AML-193 (cell line): ENCODE measurements around the gene SNX1.
"Not testable (repeated sequence)": the region's sequence is repeated elsewhere in the genome, so short reads cannot be mapped to it uniquely, and the experiment has no call there.

ENCODE experiments used
- DNase-seq, 2 experiments: peaks; one replicate each; lab custom pipeline; 2025; lab: John Stamatoyannopoulos, UW

The SNX1 gene, protein sequence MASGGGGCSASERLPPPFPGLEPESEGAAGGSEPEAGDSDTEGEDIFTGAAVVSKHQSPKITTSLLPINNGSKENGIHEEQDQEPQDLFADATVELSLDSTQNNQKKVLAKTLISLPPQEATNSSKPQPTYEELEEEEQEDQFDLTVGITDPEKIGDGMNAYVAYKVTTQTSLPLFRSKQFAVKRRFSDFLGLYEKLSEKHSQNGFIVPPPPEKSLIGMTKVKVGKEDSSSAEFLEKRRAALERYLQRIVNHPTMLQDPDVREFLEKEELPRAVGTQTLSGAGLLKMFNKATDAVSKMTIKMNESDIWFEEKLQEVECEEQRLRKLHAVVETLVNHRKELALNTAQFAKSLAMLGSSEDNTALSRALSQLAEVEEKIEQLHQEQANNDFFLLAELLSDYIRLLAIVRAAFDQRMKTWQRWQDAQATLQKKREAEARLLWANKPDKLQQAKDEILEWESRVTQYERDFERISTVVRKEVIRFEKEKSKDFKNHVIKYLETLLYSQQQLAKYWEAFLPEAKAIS

GRCh38 chr15:64095795-64096667, at the start of gene SNX1:
TSS of gene SNX1 (plus strand) at chr15:64095982. CDS start at chr15:64096014, 32 bp downstream.
- DNase-seq, result peak; percentile 84 to 86

- peak; percentile 37 to 54 for DNase-seq
Measured at GRCh38 chr15:64046421-64047153, 49.2 kb upstream of the SNX1 start, which contains the start of gene DAPK2. TSS of gene DAPK2 (minus strand) at chr15:64046485. CDS start at chr15:64040261, 6,224 bp downstream.

- peak; percentile 83 to 90 for DNase-seq
Measured at GRCh38 chr15:64048781-64049460, 46.9 kb upstream of the SNX1 start.

DNA sequence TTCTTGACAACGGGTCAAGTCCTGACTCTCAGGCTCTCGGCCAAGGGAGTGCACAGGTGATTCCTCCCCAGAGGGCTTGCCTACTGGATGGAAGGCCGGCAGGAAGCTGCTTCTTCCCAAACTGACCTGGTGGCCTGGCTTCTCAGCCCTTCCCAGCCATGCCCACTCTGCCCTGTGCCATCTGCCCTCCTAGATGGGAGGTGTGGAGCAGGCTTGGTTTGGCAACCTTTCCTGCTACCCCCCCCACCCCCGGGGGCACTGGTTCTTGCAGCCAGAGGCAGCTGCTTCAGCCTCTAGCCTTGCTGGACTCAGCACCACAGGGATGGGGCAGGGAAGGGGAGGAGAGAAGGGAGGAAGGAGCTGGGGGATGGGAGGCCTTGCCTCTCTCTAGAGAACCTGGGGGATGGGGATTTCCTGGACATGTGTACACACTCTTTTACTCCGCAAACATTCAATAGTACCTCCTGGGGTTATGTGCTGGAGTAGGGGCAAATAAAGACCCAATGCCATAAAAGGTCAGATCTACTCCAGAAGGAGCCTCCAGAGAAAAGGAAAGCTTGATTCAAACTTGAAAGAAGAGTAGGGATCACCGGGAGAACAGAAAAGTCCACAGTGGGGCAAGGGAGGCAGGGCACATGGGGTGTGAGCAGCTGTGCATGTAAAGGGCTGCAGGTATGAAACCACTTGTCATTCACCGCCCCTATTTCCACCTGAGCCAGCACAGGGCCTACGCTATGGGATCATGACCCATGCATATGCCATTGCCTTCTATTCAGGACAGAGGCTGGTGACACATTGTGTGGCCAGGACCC, 45.3 kb upstream of the SNX1 start:
- no peak for DNase-seq

GRCh38 chr15:64051093-64051402, 44.7 kb upstream of the SNX1 start:
- no peak for DNase-seq

DNA sequence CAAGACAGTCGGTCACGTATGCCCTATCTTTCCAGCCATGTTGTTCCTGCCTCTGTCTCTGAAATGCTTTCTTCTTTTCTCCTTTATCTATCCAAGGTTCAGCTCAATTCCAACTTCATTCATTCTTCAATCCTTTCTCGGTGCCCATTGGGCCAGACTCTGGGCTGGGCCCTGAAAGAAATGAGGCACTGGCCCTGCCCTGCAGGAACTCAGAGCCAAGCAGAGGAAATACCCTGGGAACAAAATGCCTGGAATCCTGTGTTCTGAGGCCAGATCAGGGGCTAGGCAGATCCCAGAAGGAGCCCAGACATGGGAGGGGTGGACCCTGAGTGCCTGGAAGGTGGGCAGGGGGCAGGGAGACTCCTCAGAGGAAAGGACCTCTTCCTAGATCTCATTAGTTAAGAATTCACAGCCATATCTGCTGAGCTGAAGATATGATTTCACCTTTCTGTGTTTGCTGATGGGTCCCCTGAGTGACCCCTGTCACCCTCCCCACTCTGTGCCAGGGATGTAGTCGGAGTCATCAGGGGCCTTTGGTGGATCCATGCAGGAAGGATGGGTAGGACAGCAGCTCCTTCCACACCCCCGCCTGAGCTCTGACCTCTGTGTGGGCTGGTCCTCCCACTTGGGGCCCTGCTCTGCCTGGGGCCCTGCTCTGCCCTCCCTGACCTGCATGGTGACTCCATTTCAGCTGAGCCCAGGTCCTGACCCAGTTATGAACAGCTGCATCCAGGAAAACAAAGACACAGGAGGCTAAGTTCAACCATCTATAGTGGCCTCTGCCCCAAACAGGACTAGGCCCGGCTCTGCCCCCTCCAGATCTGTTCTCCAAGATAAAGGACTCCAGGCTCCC, 44.1 kb upstream of the SNX1 start:
- no peak for DNase-seq

GRCh38 chr15:64052925-64053491, 42.8 kb upstream of the SNX1 start:
- no peak for DNase-seq

GRCh38 chr15:64053674-64054073, 42.1 kb upstream of the SNX1 start:
- not testable (repeated sequence) for DNase-seq

GRCh38 chr15:64058279-64058678, 37.5 kb upstream of the SNX1 start:
- DNase-seq, result no peak

DNA sequence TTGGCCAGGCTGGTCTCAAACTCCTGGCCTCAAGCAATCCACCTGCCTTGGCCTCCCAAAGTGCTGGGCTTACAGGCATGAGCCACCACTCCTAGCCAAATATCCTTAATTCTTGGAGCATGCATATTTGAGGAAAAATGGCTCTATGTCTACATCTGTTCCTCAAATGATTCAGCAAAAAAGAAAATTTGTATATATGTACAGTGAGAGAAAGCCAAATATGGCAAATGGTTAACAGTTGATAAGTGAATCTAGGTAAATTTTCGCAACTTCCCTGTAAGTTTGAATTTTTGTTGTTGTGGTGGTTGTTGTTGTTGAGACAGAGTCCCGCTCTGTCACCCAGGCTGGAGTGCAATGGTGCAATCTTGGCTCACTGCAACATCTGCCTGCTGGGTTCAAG, 36.7 kb upstream of the SNX1 start:
- peak; percentile 34 to 54 for DNase-seq

GRCh38 chr15:64060716-64061115, 35.1 kb upstream of the SNX1 start:
- DNase-seq, result no peak

- DNase-seq, result no peak
Measured at GRCh38 chr15:64066451-64066850, 29.3 kb upstream of the SNX1 start.

- peak; percentile 57 to 60 for DNase-seq
Measured at GRCh38 chr15:64067564-64068030, 28.2 kb upstream of the SNX1 start.

- DNase-seq, result no peak
Measured at GRCh38 chr15:64068133-64068532, 27.6 kb upstream of the SNX1 start.

DNA sequence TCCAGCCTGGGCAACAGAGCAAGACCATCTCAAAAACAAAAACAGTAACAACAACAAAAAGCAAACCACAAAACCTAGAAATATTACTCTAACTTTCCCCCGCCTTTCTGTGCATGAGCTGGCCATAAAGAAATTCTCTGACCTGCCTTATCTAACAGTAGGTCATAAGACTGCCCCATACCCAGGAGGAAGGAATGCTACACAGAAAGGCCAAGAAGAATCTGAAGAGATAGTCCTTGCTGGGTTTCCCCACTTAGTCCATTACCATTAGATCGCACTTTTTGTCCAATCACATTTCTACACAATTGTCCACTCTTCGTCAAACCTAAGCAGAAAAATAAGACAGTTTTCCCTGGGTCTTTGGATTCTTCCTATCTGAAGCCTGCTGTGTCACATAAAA, 25.7 kb upstream of the SNX1 start:
- no peak for DNase-seq

DNA sequence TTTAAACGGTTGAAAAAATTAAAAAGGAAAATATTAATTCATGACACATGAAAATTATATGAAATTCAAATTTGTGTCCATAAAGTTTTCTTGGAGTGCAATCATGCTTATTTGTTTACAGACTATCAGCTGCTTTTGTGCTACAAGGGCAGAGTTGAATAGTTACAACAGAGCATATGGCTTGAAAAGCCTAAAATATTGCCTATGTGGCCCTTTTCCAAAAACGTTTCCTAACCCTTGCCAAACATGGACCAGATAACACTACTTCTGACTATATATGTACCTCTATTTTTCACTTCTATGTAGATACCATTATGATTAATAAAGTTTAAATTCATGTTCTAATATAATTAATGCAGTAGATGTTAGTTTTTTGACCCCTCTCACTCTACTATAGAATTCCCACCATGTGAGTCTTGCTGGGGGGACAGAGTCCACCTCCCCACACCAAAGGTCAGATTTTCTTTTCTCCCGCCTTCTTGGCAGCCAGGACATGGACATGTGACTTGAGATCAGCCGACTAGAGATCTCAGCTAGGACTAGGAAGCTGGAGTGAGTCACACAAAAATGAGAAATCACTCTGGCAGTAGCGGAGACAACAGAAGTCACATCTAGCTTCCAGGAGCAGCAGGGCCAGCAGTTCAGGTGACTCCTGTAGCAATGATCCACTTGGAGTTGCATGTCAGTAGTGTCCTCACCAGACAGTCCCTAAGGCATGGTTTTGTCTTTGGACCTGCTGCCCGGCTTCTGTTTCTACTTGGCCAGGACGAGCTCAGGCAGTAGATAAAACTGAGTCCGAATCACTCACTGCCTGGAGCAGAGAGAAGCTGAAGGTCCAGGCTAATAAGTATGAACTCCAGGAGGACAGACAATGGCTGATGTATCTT, 24.6 kb upstream of the SNX1 start:
- no peak for DNase-seq

- DNase-seq, result no peak
Measured at GRCh38 chr15:64071931-64072765, 23.6 kb upstream of the SNX1 start.
